Limb (tissue), 2 donors: ENCODE data around the gene MRPS35.
A peak's percentile ranks its signal among the peaks of the same experiment; 100 is the strongest.

Experiments
- DNase-seq, 2 donors: peaks; one replicate each; pipeline ENCODE4 v3.0.0-alpha.2; 2016; ENCODE audit errors: extremely low spot score in 2 of 2

Gene MRPS35

GRCh38 chr12:27772328-27773049, 61.9 kb downstream of the MRPS35 start:
- no peak for DNase-seq

DNA sequence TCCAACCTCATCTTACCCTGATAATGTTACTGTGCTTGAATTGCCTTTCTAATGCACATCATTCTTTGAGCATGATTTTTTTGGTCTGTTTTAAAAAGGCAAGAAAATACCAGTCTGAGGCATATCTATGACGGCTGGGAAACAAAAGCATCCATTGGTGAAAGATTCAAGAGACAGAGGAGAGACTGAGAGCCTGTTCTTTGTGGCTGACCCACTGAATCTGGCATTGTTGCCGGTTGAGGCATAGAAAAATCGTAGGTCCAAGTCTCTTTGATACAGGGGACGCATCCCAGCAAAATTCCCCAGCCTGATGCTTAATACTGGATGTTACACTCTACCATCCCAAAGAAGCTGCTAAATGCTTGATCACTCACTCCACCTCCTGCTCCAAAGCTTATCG, 66.5 kb downstream of the MRPS35 start:
- DNase-seq, result no peak

- DNase-seq, result no peak
Measured at GRCh38 chr12:27778206-27778605, 67.6 kb downstream of the MRPS35 start.

DNA sequence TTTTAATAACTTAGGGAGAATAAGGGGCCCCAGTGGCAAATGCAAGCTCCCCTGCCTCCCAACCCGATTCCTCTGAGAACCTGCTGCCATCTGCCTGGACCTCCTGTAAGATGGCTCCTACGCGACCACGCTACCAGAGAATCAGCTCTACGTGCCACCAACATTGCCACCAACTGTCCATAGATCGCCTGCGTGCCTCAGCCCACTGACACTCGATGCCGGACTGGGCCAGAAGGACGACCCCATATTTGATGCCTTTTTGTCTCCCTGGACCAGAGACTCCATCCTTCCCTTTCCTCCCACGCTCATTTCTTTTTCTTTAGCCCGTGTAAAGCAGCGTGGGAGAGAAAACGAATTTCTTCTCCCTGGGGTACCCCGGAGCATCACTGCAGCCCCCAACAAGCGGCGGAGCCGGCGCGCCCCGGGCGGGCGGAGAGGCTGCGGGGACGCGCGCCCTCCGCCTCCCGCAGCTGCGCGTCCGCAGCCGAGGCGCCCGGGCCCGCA, 68.8 kb downstream of the MRPS35 start:
- DNase-seq, result peak in 1 of 2 donors; percentile 39

GRCh38 chr12:27779920-27780611, 69.4 kb downstream of the MRPS35 start, which contains the start of the genes KLHL42 and MANSC4:
TSS of gene KLHL42 (plus strand) at chr12:27780233. CDS start at chr12:27780331, 98 bp downstream.
TSS of gene MANSC4 (minus strand) at chr12:27780236. CDS start at chr12:27771276, 8,960 bp downstream.
- peak; percentile 61 to 84 for DNase-seq

- no peak for DNase-seq
Measured at GRCh38 chr12:27780612-27781408, 70.2 kb downstream of the MRPS35 start.

DNA sequence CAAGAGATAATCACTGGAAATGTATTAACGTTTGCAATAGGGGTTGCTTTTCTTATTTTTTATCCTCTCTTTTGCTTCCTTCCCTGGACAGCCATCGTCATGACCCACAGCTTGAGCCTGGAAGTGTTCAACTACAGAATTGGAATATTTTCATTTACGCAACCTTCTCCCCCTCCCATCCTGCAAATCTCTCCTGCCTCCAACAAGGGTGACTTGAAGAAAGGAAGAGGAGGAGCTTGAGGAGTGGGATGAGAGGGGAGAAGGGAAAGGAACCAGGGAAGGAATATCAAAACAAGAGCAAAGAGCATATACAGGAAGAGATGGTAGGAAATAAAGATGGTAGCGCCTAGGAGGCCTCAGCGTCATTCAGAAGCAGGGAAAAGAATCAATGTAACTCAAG, 71.0 kb downstream of the MRPS35 start:
- DNase-seq, result no peak

GRCh38 chr12:27782481-27782880, 71.8 kb downstream of the MRPS35 start:
- DNase-seq, result no peak

- DNase-seq, result no peak
Measured at GRCh38 chr12:27785882-27786570, 75.4 kb downstream of the MRPS35 start.

GRCh38 chr12:27787559-27787958, 76.9 kb downstream of the MRPS35 start:
- DNase-seq, result no peak

DNA sequence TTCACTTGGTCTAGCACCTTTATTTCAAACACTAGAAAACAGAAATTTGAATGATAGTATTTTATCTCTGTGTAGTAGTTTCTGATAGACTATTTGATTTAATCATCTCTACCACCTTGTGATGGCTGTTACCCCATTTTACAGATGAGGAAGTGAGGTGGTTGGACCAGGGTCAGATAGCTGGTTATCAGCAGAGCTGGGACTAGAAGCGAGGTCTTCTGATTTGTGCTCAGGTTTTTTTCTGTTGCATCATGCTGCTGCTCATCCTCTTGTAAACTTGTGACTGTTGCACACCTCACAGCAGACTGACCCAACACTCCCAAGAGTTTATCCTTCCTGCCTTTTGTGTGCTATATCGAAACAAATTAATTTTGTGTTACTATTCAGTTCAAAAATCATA, 79.5 kb downstream of the MRPS35 start:
- DNase-seq, result no peak

DNA sequence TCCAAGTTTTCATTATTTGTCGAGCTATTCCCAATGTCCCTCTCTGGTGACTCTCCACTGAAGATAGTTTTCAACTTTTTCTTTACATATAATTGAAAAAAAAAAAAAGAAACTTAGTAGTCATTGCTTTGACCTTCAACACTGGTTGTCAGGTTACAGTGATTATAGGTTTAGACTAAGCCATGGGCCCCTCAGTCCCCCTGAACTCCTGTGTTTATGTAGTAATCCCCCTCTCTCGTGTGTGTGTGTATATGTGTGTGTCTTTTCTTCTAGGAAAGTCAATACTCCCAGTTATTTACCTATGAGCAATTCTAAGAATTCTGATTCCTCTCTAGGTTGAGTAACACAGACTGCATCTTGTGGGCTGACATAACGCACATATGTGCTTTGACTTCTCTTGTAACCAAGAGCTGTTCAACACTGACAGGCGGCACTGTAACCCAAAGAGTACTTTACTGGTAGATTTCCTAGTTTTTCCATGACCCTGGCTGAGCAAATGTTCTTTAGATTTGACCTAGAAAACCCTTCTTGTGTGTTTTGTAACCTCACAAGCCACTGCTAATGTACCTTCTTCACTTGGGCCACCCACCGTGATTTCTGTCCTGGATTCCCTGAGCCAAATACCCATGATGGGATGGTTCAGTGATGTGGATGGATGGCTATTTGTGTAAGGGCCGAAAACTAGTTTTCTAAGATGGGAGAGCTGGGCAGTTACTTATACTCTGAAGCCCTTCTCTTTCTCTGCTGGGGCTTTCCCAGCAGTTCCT, 84.4 kb downstream of the MRPS35 start:
- no peak for DNase-seq

DNA sequence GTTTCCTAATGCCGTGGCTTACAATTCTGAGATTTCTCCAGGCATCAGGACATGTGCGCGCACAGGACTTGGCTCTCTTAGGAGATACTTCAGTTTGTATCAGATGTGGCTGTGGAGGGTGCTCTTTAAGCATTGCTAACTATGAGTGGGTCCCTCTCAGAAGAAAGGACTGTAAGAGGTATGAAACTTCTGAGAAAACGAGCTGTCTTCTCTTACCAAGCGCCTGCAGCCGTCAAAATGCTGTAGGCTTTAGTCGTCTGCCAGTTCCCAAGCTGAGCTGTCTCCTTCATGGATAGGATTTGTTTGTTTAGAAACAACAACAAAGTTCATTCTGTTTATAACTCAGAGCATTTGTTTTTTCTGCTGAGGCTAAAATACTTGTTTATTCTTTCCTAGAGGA, 85.5 kb downstream of the MRPS35 start:
- DNase-seq, result no peak

DNA sequence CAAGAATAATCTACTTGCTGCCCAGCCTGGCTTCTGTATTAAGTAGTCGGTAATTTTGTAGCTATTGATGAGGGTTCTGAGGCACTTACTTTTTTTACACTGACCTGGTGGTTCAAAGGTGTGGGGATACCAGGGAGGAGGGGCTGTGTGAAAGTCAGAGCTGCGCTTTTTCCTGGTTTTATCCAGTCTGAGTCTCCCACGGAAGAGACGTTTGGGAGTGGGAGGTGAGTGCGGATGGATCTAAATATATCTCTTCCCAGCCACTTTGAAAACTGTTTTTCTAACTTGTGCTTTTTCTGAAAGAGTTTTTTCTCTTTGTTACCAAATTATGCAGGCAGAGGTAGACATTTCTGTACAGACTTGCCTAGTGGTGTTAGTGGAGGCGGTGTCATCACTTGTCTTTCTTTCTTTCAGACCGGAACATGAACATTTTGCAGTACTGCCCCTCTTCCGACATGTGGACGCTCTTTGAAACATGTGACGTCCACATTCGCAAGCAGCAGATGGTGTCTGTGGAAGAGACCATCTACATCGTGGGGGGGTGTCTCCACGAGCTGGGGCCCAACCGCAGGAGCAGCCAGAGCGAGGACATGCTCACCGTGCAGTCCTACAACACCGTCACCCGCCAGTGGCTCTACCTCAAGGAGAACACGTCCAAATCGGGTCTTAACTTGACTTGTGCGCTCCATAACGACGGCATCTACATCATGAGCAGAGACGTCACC, 86.8 kb downstream of the MRPS35 start:
- DNase-seq, result no peak

DNA sequence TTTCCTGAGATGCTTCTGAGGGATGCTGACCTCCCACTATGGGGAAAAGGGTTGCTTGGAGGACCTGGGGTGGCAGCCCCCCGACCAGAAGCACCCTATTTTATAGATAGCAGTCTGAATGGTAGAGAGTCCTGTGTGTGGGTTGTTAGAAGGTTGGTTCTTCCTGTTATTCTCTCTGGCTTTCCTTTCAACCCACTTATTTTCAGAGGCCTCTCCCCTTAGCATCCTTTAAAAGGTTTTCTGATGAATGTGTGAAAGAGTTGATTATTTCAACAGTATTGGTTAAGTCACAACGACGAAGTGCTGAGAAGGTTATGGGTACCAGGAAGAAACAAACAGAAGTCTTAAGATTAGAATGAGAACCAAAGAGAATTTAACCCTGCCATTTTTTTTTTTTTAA, 90.2 kb downstream of the MRPS35 start:
- DNase-seq, result no peak

- no peak for DNase-seq
Measured at GRCh38 chr12:27801630-27802029, 91.0 kb downstream of the MRPS35 start.

- no peak for DNase-seq
Measured at GRCh38 chr12:27802511-27802910, 91.9 kb downstream of the MRPS35 start.

- DNase-seq, result no peak
Measured at GRCh38 chr12:27802936-27803335, 92.3 kb downstream of the MRPS35 start.

DNA sequence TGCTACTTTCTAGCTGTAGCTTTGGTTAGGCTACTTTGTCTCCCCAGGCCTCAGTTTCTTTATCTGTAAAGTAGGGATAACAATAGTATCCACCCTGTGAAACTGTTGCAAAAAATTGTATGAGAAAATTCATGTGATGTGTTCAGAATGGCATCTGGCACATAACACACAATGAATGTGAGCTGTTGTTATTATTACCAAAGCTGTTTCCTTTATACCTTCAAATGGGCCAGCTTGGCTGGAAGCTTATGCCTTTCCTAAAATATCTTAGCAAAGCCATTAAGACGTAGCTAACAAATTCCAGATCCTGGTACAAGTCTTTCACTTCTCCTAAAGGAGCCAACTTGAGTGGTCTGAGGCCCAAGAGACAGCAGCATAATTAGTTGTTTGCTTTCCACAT, 94.6 kb downstream of the MRPS35 start:
- no peak for DNase-seq
